Measurements from ENCODE around the gene KLHL22.
A peak's percentile ranks its signal among the peaks of the same experiment; 100 is the strongest.
"Not testable (repeated sequence)": the region's sequence is repeated elsewhere in the genome, so short reads cannot be mapped to it uniquely, and the experiment has no call there.

The KLHL22 gene

DNA sequence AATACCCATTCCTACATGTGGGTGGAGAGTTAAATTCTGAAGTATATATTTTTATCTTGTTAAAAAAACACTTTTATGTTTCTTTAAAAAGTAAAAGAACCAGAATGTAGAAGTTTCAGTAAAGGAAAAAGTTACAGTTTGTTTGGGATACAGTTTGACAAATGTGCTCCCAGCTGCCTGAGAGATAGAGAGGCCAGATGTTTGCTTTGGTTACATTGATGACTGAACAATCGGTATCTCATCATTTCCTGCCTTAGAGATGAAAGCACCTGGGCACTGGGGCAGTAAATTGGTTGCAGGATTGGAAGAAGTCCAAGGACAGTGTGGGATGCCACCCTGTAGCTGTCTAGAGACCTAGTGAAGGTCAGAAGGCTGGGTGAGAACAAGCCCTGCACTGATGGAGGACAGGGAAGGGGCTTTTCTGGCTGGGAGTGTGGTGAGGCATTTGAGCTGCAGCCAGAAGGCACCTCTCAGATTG is 28.4 kb upstream of the KLHL22 start:
- DNase-seq (ENCODE audit: low read depth in 3 of 3) = no peak

- no peak for DNase-seq (ENCODE audit: low read depth in 3 of 3)
These were observed 27.7 kb upstream of the KLHL22 start for GRCh38 chr22:20523086-20523983.

GRCh38 chr22:20522134-20523004 is 26.8 kb upstream of the KLHL22 start:
- no peak for DNase-seq (ENCODE audit: low read depth in 3 of 3)

- no peak for DNase-seq (ENCODE audit: low read depth in 3 of 3)
These were observed 24.5 kb upstream of the KLHL22 start for GRCh38 chr22:20520093-20520511.

- DNase-seq (ENCODE audit: low read depth in 3 of 3) = no peak
These were observed 24.0 kb upstream of the KLHL22 start for GRCh38 chr22:20519558-20519957.

DNA sequence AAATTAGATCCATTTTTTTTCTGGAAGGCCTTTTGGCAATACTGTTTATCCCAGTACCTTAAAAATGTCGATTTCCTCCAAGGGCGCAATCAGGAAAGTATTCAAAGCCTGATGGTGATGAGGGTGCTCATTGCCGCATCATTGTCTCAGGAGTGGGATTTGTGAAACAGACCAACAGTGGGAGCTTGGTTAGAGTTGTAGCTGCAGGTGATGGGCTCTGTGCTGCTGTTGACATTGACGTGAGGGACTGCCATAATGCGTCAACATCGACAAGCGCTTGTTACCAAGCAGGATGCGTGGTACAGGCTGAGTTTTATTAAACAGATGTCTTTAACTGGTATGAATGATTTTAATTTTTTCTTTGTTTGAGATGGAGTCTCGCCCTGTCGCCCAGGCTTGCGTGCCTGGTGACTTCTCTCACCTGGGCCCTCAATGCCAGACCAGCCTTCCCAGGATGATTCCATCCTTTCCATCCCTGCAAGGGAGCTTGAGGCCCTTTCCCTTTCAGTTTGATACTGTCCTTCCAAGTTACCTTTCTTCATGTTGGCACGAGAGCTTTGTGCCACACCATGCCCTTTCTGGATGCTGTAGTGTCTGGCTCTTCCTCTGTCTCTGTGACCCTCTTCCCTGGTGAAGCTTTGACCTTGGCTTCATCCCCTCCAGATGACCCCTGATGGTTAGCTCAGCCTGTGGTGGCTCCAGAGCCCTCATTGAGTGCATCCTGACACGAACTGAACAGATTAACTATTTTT is 22.4 kb upstream of the KLHL22 start:
- DNase-seq (ENCODE audit: low read depth in 3 of 3) = no peak

GRCh38 chr22:20517422-20517821 is 21.8 kb upstream of the KLHL22 start:
- no peak for DNase-seq (ENCODE audit: low read depth in 3 of 3)

GRCh38 chr22:20516399-20516798 is 20.8 kb upstream of the KLHL22 start:
- DNase-seq (ENCODE audit: low read depth in 3 of 3) = no peak

DNA sequence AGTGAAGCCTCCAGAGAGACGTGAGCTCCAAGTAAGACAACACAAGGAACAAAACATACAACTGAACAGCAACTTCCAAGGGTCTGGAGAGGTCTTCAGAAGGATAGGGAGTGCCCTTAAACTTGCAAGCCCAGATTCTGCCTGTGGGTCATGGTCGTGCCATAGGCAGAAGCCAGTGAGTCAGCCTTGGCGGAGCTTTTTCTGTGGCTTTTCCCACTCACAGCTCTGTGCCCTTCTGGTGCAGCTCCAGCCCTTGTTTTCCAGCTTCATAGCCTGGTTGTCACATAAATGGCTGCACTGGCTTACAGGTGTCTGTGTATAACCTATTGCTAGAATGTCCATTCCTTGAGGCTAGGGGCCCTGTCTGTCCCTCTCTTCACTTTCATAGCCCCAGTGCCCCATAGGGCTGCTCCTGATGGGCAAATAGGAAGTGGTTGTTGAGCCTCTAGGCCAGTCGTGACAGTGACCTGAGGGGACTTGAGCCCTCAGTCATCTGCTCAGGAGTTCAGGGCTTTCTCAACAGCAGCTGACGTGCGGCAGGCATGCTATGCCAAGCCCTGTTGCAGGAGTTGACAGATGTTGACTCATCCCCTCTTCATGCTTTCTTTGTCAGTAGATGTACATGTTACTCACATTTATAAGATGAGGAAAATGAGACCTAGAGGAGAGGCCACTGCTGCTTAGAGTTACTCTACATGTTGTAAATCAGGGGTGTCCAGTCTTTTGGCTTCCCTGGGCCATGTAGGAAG is 19.2 kb upstream of the KLHL22 start:
- no peak for DNase-seq (ENCODE audit: low read depth in 3 of 3)

- DNase-seq (ENCODE audit: low read depth in 3 of 3) = no peak
These were observed 16.1 kb upstream of the KLHL22 start for GRCh38 chr22:20511578-20512229.

DNA sequence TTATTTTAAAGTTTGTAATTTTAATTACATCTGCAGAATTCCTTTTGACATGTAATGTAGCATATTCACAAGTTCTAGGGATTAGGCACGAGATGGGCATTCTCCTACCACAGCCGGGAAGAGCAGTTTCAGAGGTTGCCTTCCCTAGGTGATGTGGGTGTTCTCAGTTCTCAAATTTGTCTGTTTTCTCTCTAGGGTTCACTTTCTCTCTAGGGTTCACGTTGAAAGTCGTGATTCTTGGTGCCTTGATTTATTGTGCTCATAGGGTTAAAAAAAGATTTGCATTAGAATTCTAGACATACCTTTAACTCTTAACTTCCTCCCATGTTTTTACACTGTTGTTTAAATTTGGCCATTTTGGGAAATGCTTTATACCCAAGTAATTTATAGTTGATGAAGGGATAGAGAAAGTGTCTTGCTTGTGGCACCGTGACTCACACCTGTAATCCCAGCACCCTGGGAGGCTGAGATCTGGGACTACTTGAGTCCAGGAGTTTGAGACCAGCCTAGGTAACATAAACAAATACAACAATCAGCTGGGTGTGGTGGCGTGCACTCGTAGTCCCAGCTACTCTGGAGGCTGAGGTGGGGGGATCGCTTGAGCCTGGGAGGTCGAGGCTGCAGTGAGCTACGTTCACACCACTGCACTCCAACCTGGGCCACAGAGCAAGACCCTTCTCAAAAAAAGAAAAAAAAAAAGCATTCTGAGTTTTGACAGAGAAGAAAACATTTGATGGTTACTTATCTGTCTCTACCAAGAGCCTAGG is 15.4 kb upstream of the KLHL22 start:
- DNase-seq (ENCODE audit: low read depth in 3 of 3) = no peak

DNA sequence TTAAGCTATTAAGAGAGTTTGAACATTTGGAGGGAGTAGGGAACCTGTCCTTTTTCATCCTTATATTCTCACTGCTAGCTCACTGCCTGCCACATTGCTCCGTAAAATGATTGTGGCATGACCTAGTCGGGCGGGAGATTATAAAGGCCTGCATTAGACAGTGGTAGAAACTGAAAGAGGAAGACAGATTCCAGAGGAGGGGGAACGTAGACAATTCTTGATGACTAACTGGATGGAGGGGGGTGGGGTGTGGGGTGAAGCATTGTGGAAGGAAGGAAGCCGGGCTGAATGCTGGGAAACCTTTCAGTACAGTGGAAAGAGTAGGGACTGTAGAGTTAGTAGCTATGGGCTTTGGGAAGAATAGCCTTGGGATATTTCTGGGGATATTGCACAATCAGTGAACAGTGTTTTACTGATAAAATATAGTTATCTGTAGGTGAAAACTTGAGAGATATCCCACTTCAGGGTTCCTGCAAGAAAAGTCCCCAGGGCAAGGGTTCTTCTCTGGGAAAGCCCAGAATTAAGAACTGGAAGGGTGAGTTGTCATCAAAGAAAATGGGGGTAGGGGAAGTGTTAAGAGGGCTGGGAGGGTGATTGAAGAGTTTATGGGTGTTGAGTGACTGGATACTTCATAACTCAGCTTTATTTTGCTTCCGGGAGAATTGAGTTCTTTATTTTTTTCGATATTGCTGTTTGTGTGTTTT is 13.9 kb upstream of the KLHL22 start:
- peak in 2 of 3 experiments; percentile 35 to 59 for DNase-seq (ENCODE audit: low read depth in 3 of 3)

DNA sequence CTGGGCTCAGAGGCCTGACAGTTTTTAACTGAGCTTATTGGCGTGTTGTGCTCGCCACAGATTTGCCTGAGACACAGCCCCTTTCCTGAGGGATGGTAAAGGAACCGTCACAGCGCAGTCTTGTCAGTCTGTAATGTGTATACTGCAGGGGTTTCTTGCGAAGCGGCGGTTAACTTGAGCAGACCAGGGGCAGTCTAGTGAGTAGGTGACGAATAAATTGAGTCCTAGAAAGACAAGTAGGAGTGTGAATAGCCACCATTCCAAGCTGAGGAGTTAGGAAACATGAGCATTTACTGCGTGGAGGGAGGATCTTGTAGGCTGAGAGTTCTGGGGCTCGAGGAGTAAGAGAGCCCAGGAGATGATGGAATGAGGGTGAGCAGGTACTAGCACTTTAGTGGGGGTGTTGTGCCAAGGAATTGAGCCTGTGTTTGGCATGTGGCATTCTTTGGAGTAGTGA is 13.2 kb upstream of the KLHL22 start:
- DNase-seq (ENCODE audit: low read depth in 3 of 3) = no peak

GRCh38 chr22:20508067-20508755 is 12.6 kb upstream of the KLHL22 start:
- DNase-seq (ENCODE audit: low read depth in 3 of 3) = not testable (repeated sequence)

- DNase-seq (ENCODE audit: low read depth in 3 of 3) = peak; percentile 82 to 90 (median 86)
These were observed 11.9 kb upstream of the KLHL22 start, which contains the start of gene MED15 for GRCh38 chr22:20507253-20508066. MED15 (plus strand) TSS chr22:20507610; CDS start chr22:20507679, 69 bp downstream.

GRCh38 chr22:20506543-20507252 is 11.1 kb upstream of the KLHL22 start:
- DNase-seq (ENCODE audit: low read depth in 3 of 3) = no peak

Measured in stimulated activated CD4-positive, alpha-beta T cell treated with anti-CD3 and anti-CD28 coated beads, TNF-alpha, amount 100 ng/mL, for 24 hours (primary cell).